Lung (tissue), 12 donors: ENCODE measurements around the gene PODN. TPM values are rescaled to one million over a fixed set of nuclear protein-coding genes. Genes with fewer than 3 reads are reported as not detected.

Source experiments
- ATAC-seq: fragments of 200-7000 bp; cut with Tn5 transposase; one replicate; pipeline ENCODE4 v1.9.1; 2020; ENCODE audit warnings: moderate number of reproducible peaks; ENCODE audit not compliant: insufficient read depth, low FRiP score
- DNase-seq, 3 donors: peaks; one replicate each; pipeline ENCODE4 v3.0.0-alpha.2; 2013 to 2017
- H3K27ac ChIP-seq, 2 donors: one replicate each; pipeline ENCODE4 v1.5.1; 2013; ENCODE audit warnings: mild to moderate bottlenecking in 2 of 2, moderate library complexity in 2 of 2, control low read depth in 1 of 2, inconsistent platforms in 1 of 2, low read depth in 1 of 2, low read length in 1 of 2
- H3K27me3 ChIP-seq, 3 donors: one replicate each; pipeline ENCODE4 v1.5.1; 2013; ENCODE audit warnings: low read length in 2 of 3; ENCODE audit not compliant: control insufficient read depth in 3 of 3, insufficient read depth in 3 of 3
- H3K36me3 ChIP-seq, 4 donors: one replicate each; pipeline ENCODE4 v1.5.1; 2013; ENCODE audit warnings: low read length in 4 of 4, mild to moderate bottlenecking in 1 of 4, moderate library complexity in 1 of 4; ENCODE audit not compliant: control insufficient read depth in 4 of 4, insufficient read depth in 4 of 4
- H3K4me1 ChIP-seq, 5 donors: one replicate each; pipeline ENCODE4 v1.5.1; 2013; ENCODE audit warnings: low read length in 5 of 5, mild to moderate bottlenecking in 2 of 5, moderate library complexity in 1 of 5; ENCODE audit not compliant: control insufficient read depth in 5 of 5, insufficient read depth in 5 of 5
- H3K4me3 ChIP-seq: one replicate; pipeline ENCODE4 v1.5.1; 2013; ENCODE audit warnings: mild to moderate bottlenecking, control low read depth, moderate library complexity
- H3K9ac ChIP-seq, 2 donors: one replicate each; pipeline ENCODE4 v1.5.1; 2013; ENCODE audit warnings: low read length in 2 of 2, control low read depth in 1 of 2; ENCODE audit not compliant: insufficient read depth in 1 of 2
- H3K9me3 ChIP-seq, 4 donors: one replicate each; pipeline ENCODE4 v1.5.1; 2013; ENCODE audit warnings: low read length in 3 of 4, mild to moderate bottlenecking in 1 of 4, moderate library complexity in 1 of 4; ENCODE audit not compliant: control insufficient read depth in 4 of 4, insufficient read depth in 3 of 4
- CTCF ChIP-seq: IDR thresholded peaks from 2 replicates; pipeline ENCODE4 v1.5.1; 2012; ENCODE audit warnings: mild to moderate bottlenecking; ENCODE audit errors: control extremely low read depth, extremely low read depth
- WGBS, 2 donors: extraction: QIAGEN DNeasy Blood & Tissue Kit; methylation state at CpG; one replicate each; pipeline ENCODE4 v1.1.7; 2013; 5-methylcytosine and 5-hydroxymethylcytosine counted together
- polyA plus RNA-seq, 2 donors: library from polyadenylated mRNA; stranded (reverse); fragments of 200-250 nt; gene quantifications; one replicate each; pipeline ENCODE4 v1.2.1, GENCODE V29; 2013
- total RNA-seq, 2 donors: library from RNA; depleted of rRNA in 1 of 2; stranded (reverse); fragments of >200 nt in 1 of 2; gene quantifications; one replicate each; pipeline ENCODE4 v1.2.1, GENCODE V29; 2014 to 2021
- donor health status: control.
- donor health status: control.
- donor health status: Bipolar disorder and iron deficiency.
- donor health status: healthy.
- donor health status: DM: yes; HTN: yes; CAD: no.

PODN gene
- total and polyA plus RNA-seq, 4 donors, result 12.9 to 40.9 (median 21.7) TPM

DNA sequence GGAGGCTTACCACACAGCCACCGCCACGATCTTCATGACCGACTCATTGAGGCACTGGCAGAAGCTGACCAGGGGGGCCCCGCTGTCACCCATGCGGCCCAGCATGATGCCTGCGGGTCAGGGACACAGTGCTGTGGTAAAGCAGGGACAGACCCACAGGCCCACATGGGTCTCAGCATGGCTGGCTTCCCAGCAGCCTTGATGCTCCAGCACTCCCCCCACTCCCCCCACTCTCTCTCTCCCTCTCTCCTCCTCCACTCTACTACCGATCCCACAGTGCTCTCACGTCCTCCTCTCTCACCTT is 31.4 kb downstream of the PODN start:
- Histone ChIP-seq H3K27ac (no peak overlapping the region), H3K4me1 (peaks cover 0 to 7% (median 0%) of the 10 kb centered on the region in 5 donors), H3K4me3 (no peak overlapping the region), H3K36me3 (no peaks in the 10 kb centered on the region), H3K9me3 (peaks cover 0 to 4% (median under 1%) of the 10 kb centered on the region in 4 donors), H3K9ac (no peak overlapping the region), H3K27me3 (no peaks in the 10 kb centered on the region)
- 88 to 95% methylated on average over 8 of the region's 8 CpGs for whole genome bisulfite sequencing, 2 donors
- no peak for ATAC-seq
- no peak for DNase-seq
- TF ChIP-seq CTCF, result no peak

DNA sequence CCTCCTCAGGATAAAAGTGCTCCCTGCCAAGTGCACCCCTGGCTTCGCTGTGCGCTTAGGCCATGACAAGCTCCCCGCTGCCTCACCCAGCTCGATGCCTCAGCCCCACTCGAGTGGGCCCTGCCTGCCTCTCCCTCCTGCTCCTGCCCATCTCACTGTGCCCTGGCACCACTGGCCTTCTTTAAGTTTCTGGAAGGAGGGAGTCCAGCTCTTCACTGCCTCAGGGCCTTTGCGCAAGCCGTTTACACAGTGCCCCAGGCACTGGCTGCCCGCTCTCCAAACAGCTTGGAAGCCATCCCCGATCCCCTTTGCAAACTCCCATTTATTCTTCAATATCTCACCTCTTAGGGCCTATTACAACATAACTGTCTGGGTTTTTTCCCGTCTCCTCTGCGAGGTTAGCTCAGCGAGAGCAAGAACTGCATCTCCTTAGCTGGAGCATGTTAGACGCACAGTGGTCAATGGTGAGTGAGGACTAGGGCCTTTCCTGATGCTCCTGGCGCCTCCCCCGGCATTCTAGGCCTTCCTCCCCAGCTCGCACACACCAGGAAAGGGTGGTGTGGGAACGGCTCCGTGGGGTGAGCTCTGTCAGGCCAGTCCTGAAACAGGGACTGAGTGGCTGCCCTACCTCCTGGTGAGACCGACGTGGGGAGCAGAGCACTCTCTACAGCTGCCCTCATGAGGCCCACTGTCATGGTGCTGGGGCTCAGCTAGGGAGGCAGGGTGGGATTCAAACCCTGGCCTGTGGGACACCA is 31.9 kb downstream of the PODN start:
- H3K9me3 ChIP-seq, result peaks cover 0 to 4% (median under 1%) of the 10 kb centered on the region in 4 donors
- ATAC-seq, result no peak
- no peaks in the 10 kb centered on the region for H3K27me3 ChIP-seq
- H3K36me3 ChIP-seq, result no peaks in the 10 kb centered on the region
- no peak for TF ChIP-seq CTCF
- no peak overlapping the region for H3K27ac ChIP-seq
- no peak overlapping the region for H3K9ac ChIP-seq
- 91% methylated on average over 20 of the region's 20 CpGs for WGBS, 2 donors
- DNase-seq, result no peak
- no peak overlapping the region for H3K4me3 ChIP-seq
- peaks cover 0 to 7% (median 0%) of the 10 kb centered on the region in 5 donors for H3K4me1 ChIP-seq

DNA sequence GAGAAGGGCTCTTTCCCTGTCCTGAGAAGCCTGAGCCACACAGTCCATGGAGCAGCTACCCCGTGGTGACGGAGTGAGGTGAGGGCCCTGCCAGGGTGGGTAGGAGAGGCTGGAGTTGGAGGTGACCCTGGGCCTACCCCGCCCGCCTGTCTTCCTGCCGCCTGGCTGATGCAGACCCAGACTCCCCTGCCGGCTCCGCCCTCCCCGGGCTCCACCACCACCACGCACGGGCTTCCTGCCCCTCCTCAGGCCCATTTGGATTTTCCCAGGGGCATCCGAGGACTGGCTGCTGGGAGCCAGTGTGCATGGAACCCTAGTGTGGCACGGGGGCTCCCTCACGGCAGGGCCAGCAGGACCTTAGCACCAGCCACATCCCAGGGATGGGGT is 32.5 kb downstream of the PODN start:
- Histone ChIP-seq H3K36me3 (no peaks in the 10 kb centered on the region), H3K4me1 (peaks cover 0 to 7% (median 0%) of the 10 kb centered on the region in 5 donors), H3K27ac (no peak overlapping the region), H3K9me3 (peaks cover 0 to 4% (median under 1%) of the 10 kb centered on the region in 4 donors), H3K9ac (no peak overlapping the region), H3K27me3 (no peaks in the 10 kb centered on the region), H3K4me3 (no peak overlapping the region)
- ATAC-seq, result no peak
- no peak for TF ChIP-seq CTCF
- no peak for DNase-seq
- WGBS, 2 donors, result 71 to 76% methylated on average over 13 of the region's 13 CpGs
